ENCODE measurements around the gene CTBP2.

Gene CTBP2

DNA sequence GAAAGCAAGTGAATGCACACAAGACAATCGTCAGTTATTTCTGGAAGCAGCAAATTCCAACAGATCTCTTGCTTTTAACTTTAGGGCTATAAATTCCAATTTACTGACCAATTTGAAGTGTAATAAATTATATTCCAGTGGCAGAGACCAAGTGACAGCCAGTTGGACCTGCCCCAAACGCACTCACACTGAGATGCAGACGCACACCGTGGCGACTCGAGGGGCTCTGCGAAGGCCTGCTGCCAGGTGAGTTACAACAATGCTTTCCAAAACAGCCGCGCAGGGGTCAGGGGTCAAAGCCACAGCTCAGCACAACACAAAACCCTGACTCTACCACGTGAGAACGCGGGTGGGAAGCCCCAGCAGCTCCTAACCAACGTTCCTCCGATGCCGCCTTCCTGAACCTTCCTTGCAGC is 121.0 kb downstream of the CTBP2 start:
- TF ChIP-seq, protein P1, sequence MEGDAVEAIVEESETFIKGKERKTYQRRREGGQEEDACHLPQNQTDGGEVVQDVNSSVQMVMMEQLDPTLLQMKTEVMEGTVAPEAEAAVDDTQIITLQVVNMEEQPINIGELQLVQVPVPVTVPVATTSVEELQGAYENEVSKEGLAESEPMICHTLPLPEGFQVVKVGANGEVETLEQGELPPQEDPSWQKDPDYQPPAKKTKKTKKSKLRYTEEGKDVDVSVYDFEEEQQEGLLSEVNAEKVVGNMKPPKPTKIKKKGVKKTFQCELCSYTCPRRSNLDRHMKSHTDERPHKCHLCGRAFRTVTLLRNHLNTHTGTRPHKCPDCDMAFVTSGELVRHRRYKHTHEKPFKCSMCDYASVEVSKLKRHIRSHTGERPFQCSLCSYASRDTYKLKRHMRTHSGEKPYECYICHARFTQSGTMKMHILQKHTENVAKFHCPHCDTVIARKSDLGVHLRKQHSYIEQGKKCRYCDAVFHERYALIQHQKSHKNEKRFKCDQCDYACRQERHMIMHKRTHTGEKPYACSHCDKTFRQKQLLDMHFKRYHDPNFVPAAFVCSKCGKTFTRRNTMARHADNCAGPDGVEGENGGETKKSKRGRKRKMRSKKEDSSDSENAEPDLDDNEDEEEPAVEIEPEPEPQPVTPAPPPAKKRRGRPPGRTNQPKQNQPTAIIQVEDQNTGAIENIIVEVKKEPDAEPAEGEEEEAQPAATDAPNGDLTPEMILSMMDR (IDR thresholded peaks at IDR 0.05; ENCODE audit: low read depth, low read length): no peak
- H3K9me3 ChIP-seq (ENCODE audit: severe bottlenecking): no peaks in the 10 kb centered on the region
- no peak overlapping the region for H3K27ac ChIP-seq
- no peak overlapping the region for H3K4me3 ChIP-seq (ENCODE audit: low read depth, low read length)
- no peaks in the 10 kb centered on the region for H3K27me3 ChIP-seq (ENCODE audit: insufficient read depth, low read depth, severe bottlenecking)
- peaks cover 30% of the 10 kb centered on the region for H3K36me3 ChIP-seq
- DNase-seq: no peak

DNA sequence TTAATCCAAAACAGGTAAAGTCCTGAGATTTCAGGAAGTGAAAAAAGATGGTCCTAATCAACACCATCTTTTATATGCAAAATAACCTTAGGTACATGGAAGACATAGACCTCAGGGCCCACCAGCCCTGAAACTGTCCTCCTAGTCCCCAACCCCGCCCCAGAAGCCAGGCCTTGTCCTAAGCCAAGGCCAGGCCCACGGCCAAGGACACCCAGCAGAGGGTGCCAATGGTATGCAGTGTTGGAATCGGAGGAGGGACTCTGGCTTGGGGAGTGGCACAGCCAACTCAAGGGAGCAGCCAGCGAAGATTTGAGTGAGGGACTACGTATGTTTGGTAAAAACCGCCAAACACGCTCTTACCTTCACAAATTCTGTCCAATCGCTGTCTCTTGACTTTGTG is 121.7 kb downstream of the CTBP2 start:
- Histone ChIP-seq H3K27ac (no peak overlapping the region), H3K27me3 (ENCODE audit: insufficient read depth, low read depth, severe bottlenecking) (no peaks in the 10 kb centered on the region), H3K36me3 (peaks cover 31% of the 10 kb centered on the region), H3K4me3 (ENCODE audit: low read depth, low read length) (no peak overlapping the region), H3K9me3 (ENCODE audit: severe bottlenecking) (no peaks in the 10 kb centered on the region)
- TF ChIP-seq, protein P1 (IDR thresholded peaks at IDR 0.05; ENCODE audit: low read depth, low read length): peak; percentile 40
- DNase-seq: no peak

DNA sequence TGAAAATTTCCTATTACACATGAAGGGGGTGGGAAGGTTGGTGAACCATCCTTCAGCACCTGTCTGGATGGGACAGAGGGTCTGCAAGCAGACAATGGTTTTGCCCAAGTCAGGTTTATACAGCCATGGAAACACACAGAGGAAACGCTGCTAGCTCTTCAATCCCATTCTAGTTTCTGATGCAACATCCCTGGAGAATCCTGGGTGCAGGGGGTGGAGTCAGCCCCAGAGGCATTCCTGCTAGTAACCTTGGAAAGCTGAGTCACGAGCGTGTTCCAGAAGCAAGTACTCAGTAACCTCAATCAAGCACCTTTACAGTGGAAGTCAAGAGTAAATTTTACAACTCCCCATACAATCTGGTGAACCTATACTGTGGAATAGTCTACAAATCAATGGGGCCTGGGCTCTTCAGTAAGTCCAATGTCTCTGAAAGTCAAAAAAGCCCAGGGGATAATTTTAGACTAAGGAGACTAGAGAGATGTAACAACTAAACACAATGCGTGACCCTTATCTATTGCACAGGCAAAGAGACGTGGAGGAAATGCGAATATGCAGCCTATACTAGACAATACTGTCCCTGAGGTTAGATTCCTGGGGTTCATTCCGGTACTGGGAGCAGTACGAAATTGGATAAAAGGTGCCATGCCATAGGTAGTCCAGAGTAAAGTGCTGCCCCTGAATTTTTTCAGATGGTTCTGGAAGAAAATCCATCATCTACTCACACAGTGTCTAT is 123.1 kb downstream of the CTBP2 start:
- Histone ChIP-seq H3K27ac (no peak overlapping the region), H3K9me3 (ENCODE audit: severe bottlenecking) (no peaks in the 10 kb centered on the region), H3K4me3 (ENCODE audit: low read depth, low read length) (no peak overlapping the region), H3K27me3 (ENCODE audit: insufficient read depth, low read depth, severe bottlenecking) (no peaks in the 10 kb centered on the region), H3K36me3 (peaks cover 38% of the 10 kb centered on the region)
- TF ChIP-seq, protein P1 (IDR thresholded peaks at IDR 0.05; ENCODE audit: low read depth, low read length): no peak
- DNase-seq: no peak

DNA sequence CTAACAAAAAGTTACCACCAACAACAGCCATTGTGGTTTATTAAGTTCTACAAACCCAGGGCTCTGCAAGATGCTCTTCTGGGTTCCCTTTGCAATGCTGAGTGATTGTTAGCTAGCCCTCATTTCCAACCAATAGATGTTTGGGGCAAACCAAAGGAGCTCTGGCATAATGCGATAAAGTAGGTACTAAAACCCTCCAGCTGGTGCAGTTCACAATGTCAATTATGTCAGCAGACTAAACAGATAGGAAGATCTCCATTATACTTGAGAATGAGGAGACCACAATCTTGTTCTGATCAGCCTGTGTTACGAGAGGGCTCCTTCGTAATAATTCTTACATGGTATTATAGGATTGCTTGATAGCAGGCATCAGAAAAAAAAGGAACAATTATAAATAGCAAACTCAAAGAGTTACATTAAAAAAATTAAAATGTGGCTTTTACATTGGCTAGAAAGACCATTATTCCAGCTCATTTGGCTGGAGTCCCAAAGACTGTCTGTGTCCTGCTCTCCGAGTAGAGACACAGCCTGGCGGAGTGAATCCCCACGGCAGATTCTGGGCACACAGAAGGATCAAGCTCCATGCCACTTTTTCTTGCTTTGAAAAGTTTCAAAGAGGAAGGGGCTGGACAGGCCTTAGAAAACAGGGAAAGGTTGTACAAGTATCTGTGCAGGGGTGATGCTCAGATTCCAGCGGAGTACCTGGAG is 124.6 kb downstream of the CTBP2 start:
- peak overlapping the region; percentile 42 for H3K27ac ChIP-seq
- H3K27me3 ChIP-seq (ENCODE audit: insufficient read depth, low read depth, severe bottlenecking): no peaks in the 10 kb centered on the region
- peaks cover 39% of the 10 kb centered on the region for H3K36me3 ChIP-seq
- no peaks in the 10 kb centered on the region for H3K9me3 ChIP-seq (ENCODE audit: severe bottlenecking)
- H3K4me3 ChIP-seq (ENCODE audit: low read depth, low read length): no peak overlapping the region
- DNase-seq: no peak
- TF ChIP-seq, protein P1 (IDR thresholded peaks at IDR 0.05; ENCODE audit: low read depth, low read length): no peak

DNA sequence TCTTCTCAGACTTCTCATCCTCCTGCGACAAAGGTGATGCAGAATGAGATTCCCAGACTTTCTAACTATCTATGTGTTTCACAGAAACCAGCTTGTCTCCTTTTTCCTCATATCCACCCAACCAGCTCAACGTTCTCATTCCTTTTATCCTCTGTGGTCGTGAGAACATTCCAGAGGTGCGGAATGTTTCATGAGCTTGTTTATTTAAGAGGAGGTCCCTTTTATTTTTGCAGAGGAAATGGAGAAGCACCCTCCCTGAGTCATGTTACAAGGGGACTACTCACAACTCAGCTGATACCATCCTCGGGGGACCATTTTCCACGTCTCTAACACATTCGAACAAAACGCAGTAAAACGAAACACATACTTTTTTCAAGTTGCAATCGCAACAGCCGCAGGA is 125.2 kb downstream of the CTBP2 start:
- H3K27ac ChIP-seq: no peak overlapping the region
- DNase-seq: no peak
- H3K9me3 ChIP-seq (ENCODE audit: severe bottlenecking): no peaks in the 10 kb centered on the region
- no peaks in the 10 kb centered on the region for H3K27me3 ChIP-seq (ENCODE audit: insufficient read depth, low read depth, severe bottlenecking)
- TF ChIP-seq, protein P1 (IDR thresholded peaks at IDR 0.05; ENCODE audit: low read depth, low read length): no peak
- no peak overlapping the region for H3K4me3 ChIP-seq (ENCODE audit: low read depth, low read length)
- peaks cover 44% of the 10 kb centered on the region for H3K36me3 ChIP-seq

Measured in WERI-Rb-1 (cell line).